ENCODE results near the gene FBLN2. TPM values are rescaled to one million over a fixed set of nuclear protein-coding genes. Genes with fewer than 3 reads are reported as not detected.

The FBLN2 gene
- total and polyA plus RNA-seq, 2 of the 13 experiments (the other 11 are each of a cell fraction or from before 2014, with no cell fraction given), result not detected

GRCh38 chr3:13507570-13508339 is 41.2 kb upstream of the FBLN2 start (continued):
- 0 out of 2 replicates have a peak, but pooled peaks have one; percentile 7 for TF ChIP-seq RXRA (CRISPR knock-in tag; IDR thresholded peaks at IDR 0.05)
- TF ChIP-seq ZNF629 (CRISPR knock-in tag; conservative IDR thresholded peaks at IDR 0.05), result peak; percentile 81
- 0 out of 2 replicates have a peak, but pooled peaks have one; percentile 2 for TF ChIP-seq GABPB1 (CRISPR knock-in tag; IDR thresholded peaks at IDR 0.05)
- no peak for TF ChIP-seq ZBTB2 (CRISPR knock-in tag; IDR thresholded peaks at IDR 0.05; ENCODE audit: low read depth)

GRCh38 chr3:13508496-13508895 is 40.4 kb upstream of the FBLN2 start:
- intact Hi-C loops (cut with micrococcal nuclease; ENCODE audit: unreplicated experiment), result no loop called here
- FAIRE-seq (no peak), ATAC-seq (peak; percentile 2; the same call in 1 of the 3 replicates), DNase-seq (ENCODE audit: low spot score) (no peak)
- no peak overlapping the region for H2AFZ ChIP-seq (ENCODE audit: low read length)
- H3K4me3 ChIP-seq (replicated peaks in 1 of 3; ENCODE audit: insufficient read depth in 1 of 3, low read depth in 2 of 3, low read length in 3 of 3), result no peak overlapping the region
- no peak overlapping the region for H3K27ac ChIP-seq (ENCODE audit: extremely low read length, insufficient read depth, low read length)
- no peaks in the 10 kb centered on the region for H3K9me3 ChIP-seq (ENCODE audit: low read length)
- H4K20me1 ChIP-seq (ENCODE audit: insufficient read depth, low read length), result peaks cover 3% of the 10 kb centered on the region; the same call in 1 of the 2 replicates
- no TSS peak for BruUV-seq (replicated peaks)
- peaks cover 0 to 2% of the 10 kb centered on the region in 2 experiments; a peak in 1 of 5 replicates for H3K36me3 ChIP-seq (replicated peaks in 1 of 2; ENCODE audit: control insufficient read depth in 1 of 2, insufficient read depth in 2 of 2, low read length in 2 of 2)
- H3K4me1 ChIP-seq (ENCODE audit: insufficient read depth, low read length), result peaks cover 17% of the 10 kb centered on the region
- ChIA-PET CTCF (ENCODE audit: low intra/inter-chr PET ratio, low total read pairs) (no interaction called here), POLR2A (no interaction called here)
- no peak overlapping the region for H3K9ac ChIP-seq (ENCODE audit: insufficient read depth, low read depth, low read length)
- in situ Hi-C loops (cut with HindIII; ENCODE audit: extremely low pct_ligation_motif_present, low pct_unique_long_range_greater_than_20kb), result no loop called here
- H3K27me3 ChIP-seq (ENCODE audit: control insufficient read depth in 1 of 2, insufficient read depth in 2 of 2, low read length in 2 of 2), result peaks cover 3 to 28% of the 10 kb centered on the region in 2 experiments; a peak in 4 of 5 replicates
- H3K4me2 ChIP-seq (ENCODE audit: low read depth, low read length), result no peak overlapping the region
- no peaks in the 10 kb centered on the region for H3K79me2 ChIP-seq (ENCODE audit: insufficient read depth, low read length)
- 50% methylated on average over 5 of the region's 8 CpGs for WGBS (ENCODE audit: low lambda C conversion rate)
- TF ChIP-seq ZFP36L1 (CRISPR knock-in tag; IDR thresholded peaks at IDR 0.05) (no peak), CCDC6 (CRISPR knock-in tag; IDR thresholded peaks at IDR 0.05) (no peak), TCF7L2 (IDR thresholded peaks at IDR 0.05; ENCODE audit: low read depth, low read length) (no peak), NCOR1 (IDR thresholded peaks at IDR 0.05; ENCODE audit: borderline replicate concordance, low read length) (no peak), ZNF687 (CRISPR knock-in tag; IDR thresholded peaks at IDR 0.05) (no peak), ZNF337 (CRISPR knock-in tag; IDR thresholded peaks at IDR 0.05; ENCODE audit: borderline replicate concordance, low read depth) (no peak), ZNF790 (CRISPR knock-in tag; IDR thresholded peaks at IDR 0.05; ENCODE audit: borderline replicate concordance) (no peak), SP5 (CRISPR knock-in tag; IDR thresholded peaks at IDR 0.05; ENCODE audit: borderline replicate concordance, low read depth) (no peak), NPAS2 (CRISPR knock-in tag; IDR thresholded peaks at IDR 0.05; ENCODE audit: borderline replicate concordance) (no peak), ZBTB14 (CRISPR knock-in tag; IDR thresholded peaks at IDR 0.05) (no peak), HNRNPH1 (optimal IDR thresholded peaks at IDR 0.05; ENCODE audit: low read depth, low read length) (no peak), DNMT1 (CRISPR knock-in tag; IDR thresholded peaks at IDR 0.05) (no peak)

Data from HepG2 (cell line).